Keratinocyte (primary cell): Measurements from ENCODE around the gene KIF16B. TPM values are rescaled to one million over a fixed set of nuclear protein-coding genes. Genes with fewer than 3 reads are reported as not detected.

Experiments used
- DNase-seq: peaks from one replicate; pipeline ENCODE4 v3.0.0-alpha.2; 2011; ENCODE audit warnings: low read depth, missing footprints, low spot score
- FAIRE-seq: peaks from 2 replicates; lab custom pipeline; 2011; peaks lifted over from hg19 to GRCh38; lab: Jason Lieb, UNC
- H2AFZ ChIP-seq: 2 replicates; pipeline ENCODE4 v1.6.0; 2012; ENCODE audit warnings: low read length, control low read depth, inconsistent platforms; ENCODE audit not compliant: control insufficient read depth
- H3K27ac ChIP-seq: 2 replicates; pipeline ENCODE4 v1.5.1; 2011; ENCODE audit warnings: low read length; ENCODE audit not compliant: control insufficient read depth, insufficient read depth
- H3K27me3 ChIP-seq: 3 replicates; pipeline ENCODE4 v1.6.0; 2011; ENCODE audit warnings: low read length; ENCODE audit not compliant: control insufficient read depth, insufficient read depth; ENCODE audit errors: extremely low read depth
- H3K36me3 ChIP-seq, 2 experiments: 2 replicates in 1 of 2; 3 replicates in 1 of 2; pipeline ENCODE4 v1.5.1; 2011; ENCODE audit warnings: low read length in 2 of 2, mild to moderate bottlenecking in 1 of 2; ENCODE audit not compliant: control insufficient read depth in 2 of 2, insufficient read depth in 2 of 2; ENCODE audit errors: extremely low read depth in 1 of 2
- H3K4me1 ChIP-seq: 3 replicates; pipeline ENCODE4 v1.5.1; 2011; ENCODE audit warnings: low read length; ENCODE audit not compliant: control insufficient read depth, insufficient read depth; ENCODE audit errors: extremely low read depth
- H3K4me2 ChIP-seq: 3 replicates; pipeline ENCODE4 v1.6.0; 2011; ENCODE audit warnings: low read depth, low read length; ENCODE audit not compliant: control insufficient read depth, insufficient read depth; ENCODE audit errors: extremely low read depth
- H3K4me3 ChIP-seq, 3 experiments: fragments of 200-600 bp in 1 of 3; sonication (generic) in 1 of 3; 2 replicates in 2 of 3; 3 replicates in 1 of 3; pipeline ENCODE4 v1.5.1; 2011 to 2016; ENCODE audit warnings: low read length in 3 of 3, mild to moderate bottlenecking in 3 of 3, control low read depth in 2 of 3, inconsistent platforms in 1 of 3, low read depth in 1 of 3, mixed read lengths in 1 of 3, mixed run types in 1 of 3, moderate library complexity in 1 of 3; ENCODE audit not compliant: control insufficient read depth in 2 of 3, insufficient read depth in 2 of 3; ENCODE audit errors: extremely low read depth in 1 of 3
- H3K79me2 ChIP-seq: 2 replicates; pipeline ENCODE4 v1.6.0; 2012; ENCODE audit warnings: low read length; ENCODE audit not compliant: control insufficient read depth, insufficient read depth
- H3K9ac ChIP-seq: 3 replicates; pipeline ENCODE4 v1.6.0; 2011; ENCODE audit warnings: low read length; ENCODE audit not compliant: control insufficient read depth, insufficient read depth; ENCODE audit errors: extremely low read depth
- H3K9me1 ChIP-seq: 3 replicates; pipeline ENCODE4 v1.6.0; 2011; ENCODE audit warnings: low read length; ENCODE audit not compliant: control insufficient read depth, insufficient read depth; ENCODE audit errors: extremely low read depth
- H3K9me3 ChIP-seq: 2 replicates; pipeline ENCODE4 v1.5.1; 2012; ENCODE audit warnings: low read depth, low read length; ENCODE audit not compliant: control insufficient read depth
- H4K20me1 ChIP-seq: 3 replicates; pipeline ENCODE4 v1.6.0; 2011; ENCODE audit warnings: low read length; ENCODE audit not compliant: control insufficient read depth, insufficient read depth; ENCODE audit errors: extremely low read depth
- EZH2 ChIP-seq: IDR thresholded peaks from one replicate; pipeline ENCODE4 v1.6.1; 2012; ENCODE audit warnings: inconsistent platforms, mild to moderate bottlenecking, low read length, moderate library complexity
- dilution Hi-C: fragments of 300-500 bp; cut with MboI; formaldehyde crosslinking; loops from one replicate; pipeline ENCODE4 v1.7.0; 2020; ENCODE audit warnings: low sequenced_read_pairs; ENCODE audit not compliant: extremely low pct_ligation_motif_present
- polyA plus RNA-seq, 5 experiments: library from polyadenylated mRNA; depleted of rRNA in 3 of 5; stranded (reverse) in 3 of 5; stranded (forward) in 1 of 5; unstranded in 1 of 5; fragments of >200 nt; gene quantifications; 1 replicate in 1 of 5; 2 replicates in 3 of 5; 3 replicates in 1 of 5; pipeline versions ENCODE4 v1.2.1 to v1.2.3, GENCODE V29; 2011 to 2012; ENCODE audit warnings: missing spikeins in 2 of 5, low read depth in 1 of 5, low replicate concordance in 1 of 5
- TF ChIP-seq, protein P1 (sequence below), 3 experiments: IDR thresholded peaks in 1 of 3; conservative IDR thresholded peaks in 1 of 3; optimal IDR thresholded peaks in 1 of 3; 2 replicates in 2 of 3; 3 replicates in 1 of 3; pipeline versions ENCODE3 to v1.5.1; 2011; ENCODE audit warnings: low read length in 3 of 3, mild to moderate bottlenecking in 3 of 3, moderate library complexity in 2 of 3, control low read depth in 1 of 3, inconsistent platforms in 1 of 3; ENCODE audit not compliant: insufficient read depth in 2 of 3; ENCODE audit errors: extremely low read depth in 1 of 3

The KIF16B gene
- polyA plus RNA-seq, 1 donor (not counting 4 experiments of a cell fraction or from before 2014, with no cell fraction given), result 16.1 TPM

DNA sequence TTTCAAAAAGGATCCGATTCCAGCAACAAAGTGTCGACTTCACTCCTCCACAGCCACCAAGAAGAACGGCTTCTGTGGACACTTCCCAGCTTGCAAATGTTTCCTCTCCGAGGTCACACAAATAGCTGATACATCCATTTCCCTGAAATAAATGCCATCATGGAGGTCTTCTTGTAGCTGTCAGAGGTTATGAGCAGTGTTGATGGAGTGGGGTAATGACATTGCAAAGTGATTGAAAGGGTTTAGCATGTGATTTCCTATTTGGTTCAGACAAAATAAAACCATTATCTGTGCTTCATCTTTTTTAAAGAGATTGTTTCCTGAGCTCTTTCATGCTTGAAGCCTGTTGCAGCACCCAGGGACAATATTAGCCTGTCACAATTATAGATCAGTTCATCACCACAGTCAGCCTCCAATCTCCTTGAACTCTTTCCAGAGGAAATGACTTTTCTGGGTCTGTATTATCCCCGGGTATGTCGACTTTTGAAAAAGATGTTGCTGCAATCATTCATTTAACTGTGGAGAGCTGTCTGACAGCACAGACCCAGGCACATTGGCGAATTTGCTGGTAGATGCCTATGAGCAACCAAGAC is 16.9 kb upstream of the KIF16B start:
- H3K27me3 ChIP-seq, result no peaks in the 10 kb centered on the region
- no peaks in the 10 kb centered on the region for H4K20me1 ChIP-seq
- H3K27ac ChIP-seq, result no peak overlapping the region
- no peak overlapping the region for H3K9ac ChIP-seq
- H3K4me2 ChIP-seq, result no peak overlapping the region
- no peak overlapping the region for H3K4me3 ChIP-seq
- H3K36me3 ChIP-seq, result no peaks in the 10 kb centered on the region
- H3K79me2 ChIP-seq, result no peaks in the 10 kb centered on the region
- FAIRE-seq (no peak), DNase-seq (no peak)
- H2AFZ ChIP-seq, result no peak overlapping the region
- H3K4me1 ChIP-seq, result no peaks in the 10 kb centered on the region
- H3K9me1 ChIP-seq, result no peaks in the 10 kb centered on the region
- no peak for TF ChIP-seq EZH2
- TF ChIP-seq, protein P1, sequence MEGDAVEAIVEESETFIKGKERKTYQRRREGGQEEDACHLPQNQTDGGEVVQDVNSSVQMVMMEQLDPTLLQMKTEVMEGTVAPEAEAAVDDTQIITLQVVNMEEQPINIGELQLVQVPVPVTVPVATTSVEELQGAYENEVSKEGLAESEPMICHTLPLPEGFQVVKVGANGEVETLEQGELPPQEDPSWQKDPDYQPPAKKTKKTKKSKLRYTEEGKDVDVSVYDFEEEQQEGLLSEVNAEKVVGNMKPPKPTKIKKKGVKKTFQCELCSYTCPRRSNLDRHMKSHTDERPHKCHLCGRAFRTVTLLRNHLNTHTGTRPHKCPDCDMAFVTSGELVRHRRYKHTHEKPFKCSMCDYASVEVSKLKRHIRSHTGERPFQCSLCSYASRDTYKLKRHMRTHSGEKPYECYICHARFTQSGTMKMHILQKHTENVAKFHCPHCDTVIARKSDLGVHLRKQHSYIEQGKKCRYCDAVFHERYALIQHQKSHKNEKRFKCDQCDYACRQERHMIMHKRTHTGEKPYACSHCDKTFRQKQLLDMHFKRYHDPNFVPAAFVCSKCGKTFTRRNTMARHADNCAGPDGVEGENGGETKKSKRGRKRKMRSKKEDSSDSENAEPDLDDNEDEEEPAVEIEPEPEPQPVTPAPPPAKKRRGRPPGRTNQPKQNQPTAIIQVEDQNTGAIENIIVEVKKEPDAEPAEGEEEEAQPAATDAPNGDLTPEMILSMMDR (optimal IDR thresholded peaks at IDR 0.05 in 1 of 3, IDR thresholded peaks at IDR 0.05 in 1 of 3, conservative IDR thresholded peaks at IDR 0.05 in 1 of 3; ENCODE audit: extremely low read depth in 1 of 3, insufficient read depth in 2 of 3, low read length in 3 of 3), result no peak
- H3K9me3 ChIP-seq, result no peaks in the 10 kb centered on the region
- dilution Hi-C loops, result no loop called here

DNA sequence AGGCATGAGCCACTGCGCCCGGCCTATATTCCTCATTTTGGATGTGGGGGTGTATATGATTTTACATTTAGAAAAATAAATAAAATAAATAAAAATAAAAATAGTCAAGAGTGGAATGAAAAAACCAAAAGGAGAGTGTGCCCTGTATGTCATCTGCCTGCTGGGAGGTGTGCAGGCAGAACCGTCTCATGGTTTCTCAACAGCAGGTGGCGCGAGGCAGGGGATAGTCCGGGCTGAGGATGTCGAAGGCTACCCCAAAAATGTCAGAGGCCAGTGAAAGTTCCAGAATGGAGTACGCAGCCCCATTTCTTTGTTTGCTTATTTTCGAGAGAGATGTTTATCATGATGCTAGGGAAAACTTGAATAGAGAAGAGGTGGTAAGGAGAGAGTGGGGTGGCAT is 16.4 kb upstream of the KIF16B start:
- Histone ChIP-seq H3K9me1 (no peaks in the 10 kb centered on the region), H3K27ac (no peak overlapping the region), H3K4me2 (no peak overlapping the region), H3K4me3 (no peak overlapping the region), H3K4me1 (no peaks in the 10 kb centered on the region), H3K9me3 (no peaks in the 10 kb centered on the region), H2AFZ (no peak overlapping the region), H4K20me1 (no peaks in the 10 kb centered on the region), H3K27me3 (no peaks in the 10 kb centered on the region), H3K9ac (no peak overlapping the region), H3K36me3 (no peaks in the 10 kb centered on the region), H3K79me2 (no peaks in the 10 kb centered on the region)
- dilution Hi-C loops, result no loop called here
- no peak for FAIRE-seq
- DNase-seq, result no peak
- TF ChIP-seq, protein P1 (optimal IDR thresholded peaks at IDR 0.05 in 1 of 3, IDR thresholded peaks at IDR 0.05 in 1 of 3, conservative IDR thresholded peaks at IDR 0.05 in 1 of 3; ENCODE audit: extremely low read depth in 1 of 3, insufficient read depth in 2 of 3, low read length in 3 of 3), result no peak
- no peak for TF ChIP-seq EZH2
